Activated CD4-positive, alpha-beta T cell treated with anti-CD3 and anti-CD28 coated beads, Interleukin-2, amount 50 U/mL, for 4 hours (primary cell): ENCODE measurements around the gene FANCC.

Experiments used
- DNase-seq, 2 experiments: peaks; one replicate each; pipeline ENCODE4 v3.0.0-alpha.2; 2020

The FANCC gene

DNA sequence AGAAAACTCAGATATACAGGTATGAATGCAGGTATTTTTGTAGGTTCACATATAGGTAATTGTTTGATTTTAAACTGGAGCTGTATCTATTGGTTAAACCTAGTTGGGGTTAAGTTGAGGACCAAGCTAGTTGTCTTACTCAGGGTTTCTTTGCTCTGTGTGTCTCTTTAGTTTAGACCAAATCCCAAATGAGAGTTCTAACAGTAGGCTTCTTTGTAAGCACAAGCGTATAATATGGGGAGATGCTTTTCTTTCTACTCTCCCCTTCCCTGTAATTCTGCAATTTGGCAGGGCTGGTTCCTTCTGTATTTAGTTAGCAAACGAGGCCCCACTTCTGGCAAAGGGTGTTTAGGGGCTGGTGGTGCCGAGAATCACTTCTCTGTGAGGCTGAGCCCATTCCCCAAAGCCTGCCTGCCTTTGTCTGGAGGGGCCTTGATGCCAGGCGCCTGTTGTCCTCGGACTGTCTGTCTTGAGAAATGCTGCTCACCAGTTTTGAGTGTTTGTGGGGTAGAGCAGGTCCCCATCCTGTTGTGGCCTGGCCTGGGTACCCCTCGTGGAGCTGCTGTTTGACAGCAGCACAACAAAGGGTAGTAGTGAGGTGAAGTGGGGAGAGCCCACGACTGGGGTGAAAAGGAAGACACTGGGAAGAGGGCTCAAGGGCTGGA lies 259.3 kb downstream of the FANCC start:
- no peak for DNase-seq

DNA sequence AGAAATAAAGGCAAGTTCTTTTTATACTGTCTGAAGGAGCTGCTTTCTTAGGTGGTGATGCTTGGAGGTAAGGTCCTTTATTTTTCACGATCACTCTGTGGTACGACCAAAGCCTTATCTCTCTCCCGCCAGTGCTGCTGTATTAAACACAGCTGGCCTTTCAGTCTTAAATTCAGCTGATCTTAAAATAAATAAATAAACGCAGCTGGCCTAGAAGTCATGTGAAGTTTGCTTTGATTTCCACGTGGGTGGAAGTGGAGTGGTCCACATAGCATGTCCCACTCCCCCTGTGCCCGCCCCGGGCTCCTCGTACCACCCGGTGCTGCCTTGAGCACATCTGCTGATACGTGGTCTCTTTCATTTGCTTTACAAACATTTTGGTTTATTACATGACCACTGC lies 260.4 kb downstream of the FANCC start:
- DNase-seq, result no peak

DNA sequence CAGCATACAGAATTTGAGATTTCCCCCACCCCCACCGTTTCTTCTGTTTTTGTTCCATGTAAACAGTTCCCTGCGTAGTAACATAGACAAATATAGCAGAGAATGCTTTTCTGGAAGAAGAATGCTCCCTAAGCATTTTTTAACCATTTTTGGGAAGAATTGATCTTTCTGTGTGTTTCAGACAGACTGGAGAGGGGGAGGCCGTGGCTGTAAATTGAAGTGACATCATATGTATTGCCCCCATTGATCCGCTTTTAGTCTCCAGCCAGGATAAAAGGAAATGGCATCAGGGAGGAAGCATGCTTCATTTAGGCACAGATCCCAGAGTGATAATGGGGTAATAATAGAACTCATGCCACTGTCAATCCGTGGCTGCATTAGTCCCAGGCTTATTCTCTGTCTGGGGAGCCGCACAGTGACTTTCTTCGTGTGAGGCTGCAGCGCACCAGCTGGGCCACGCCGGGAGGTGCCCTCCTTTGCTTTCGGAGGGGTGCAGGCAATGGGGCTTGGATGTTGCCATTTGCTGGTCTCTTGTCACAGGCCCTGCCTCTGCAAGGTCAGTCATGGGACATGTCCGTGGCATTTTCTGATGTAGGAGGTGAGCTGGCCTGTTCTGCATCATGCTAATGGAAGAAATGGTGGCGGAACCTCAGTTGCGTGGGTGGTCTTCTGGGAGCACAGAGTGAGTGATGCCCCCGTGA lies 261.5 kb downstream of the FANCC start:
- no peak for DNase-seq

DNA sequence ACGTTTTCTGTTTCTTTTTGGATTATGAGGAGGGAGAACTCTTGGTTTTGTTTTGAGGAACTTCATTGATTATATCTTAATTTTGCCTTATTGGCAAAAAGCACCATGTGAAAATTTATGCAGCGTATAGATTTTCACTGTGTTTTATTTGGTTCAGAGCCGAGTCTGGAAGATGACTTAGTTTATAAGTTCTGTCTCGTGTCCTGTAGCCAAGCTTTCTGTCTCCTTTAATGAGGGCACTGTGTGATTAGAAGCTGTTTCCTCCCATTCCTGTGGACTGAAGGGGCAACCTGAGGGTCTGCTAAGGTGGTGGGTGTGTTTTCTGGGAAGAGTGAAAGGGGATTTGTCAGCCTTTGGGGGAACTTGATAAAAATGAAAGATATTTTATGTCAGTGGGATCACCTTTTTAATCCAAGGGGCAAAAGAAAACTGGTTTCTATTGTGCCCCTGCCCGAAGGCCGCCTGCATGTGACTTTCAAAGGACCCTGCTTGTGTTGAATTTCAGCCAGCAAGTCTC lies 262.1 kb downstream of the FANCC start:
- no peak for DNase-seq

DNA sequence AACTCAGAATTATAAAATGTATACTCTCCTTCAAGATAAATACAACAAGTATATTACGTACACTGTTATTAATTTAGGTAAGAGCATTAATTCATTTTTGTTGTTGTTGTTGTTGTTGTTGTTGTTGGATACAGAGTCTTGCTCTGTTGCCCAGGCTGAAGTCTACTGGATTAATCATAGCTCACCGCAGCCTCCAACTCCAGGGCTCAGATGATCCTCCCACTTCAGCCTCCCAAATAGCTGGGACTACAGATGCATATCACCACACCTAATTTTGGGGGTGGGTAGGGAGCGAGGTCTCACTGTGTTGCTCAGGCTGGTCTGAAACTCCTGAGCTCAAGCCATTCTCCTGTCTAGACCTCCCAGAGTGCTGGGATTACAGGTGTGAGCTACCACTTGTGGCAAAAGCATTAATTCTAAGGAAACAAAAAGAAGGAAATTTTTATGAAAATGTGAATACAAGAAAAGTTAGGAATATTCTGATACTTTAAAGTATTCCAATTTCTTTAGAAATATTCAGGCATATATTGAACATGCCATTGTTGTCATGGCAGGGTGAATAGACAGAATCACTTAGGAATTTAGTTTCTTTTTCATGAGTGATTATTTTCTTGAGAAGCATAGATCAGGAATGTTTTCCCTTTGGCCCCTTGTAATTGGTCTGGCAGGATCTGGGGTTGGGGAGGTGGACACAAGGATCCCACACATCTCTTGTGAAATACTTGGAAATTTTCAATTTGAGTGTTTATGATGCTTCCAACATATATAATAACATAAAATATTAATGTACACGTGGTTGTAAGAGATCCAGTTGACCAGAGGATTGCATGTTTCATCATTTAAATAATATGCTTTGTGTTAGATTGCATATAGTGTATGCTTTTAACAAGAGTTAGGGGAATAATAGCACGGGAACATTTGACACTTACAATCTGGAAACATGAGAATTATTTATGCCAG lies 263.6 kb downstream of the FANCC start:
- no peak for DNase-seq

DNA sequence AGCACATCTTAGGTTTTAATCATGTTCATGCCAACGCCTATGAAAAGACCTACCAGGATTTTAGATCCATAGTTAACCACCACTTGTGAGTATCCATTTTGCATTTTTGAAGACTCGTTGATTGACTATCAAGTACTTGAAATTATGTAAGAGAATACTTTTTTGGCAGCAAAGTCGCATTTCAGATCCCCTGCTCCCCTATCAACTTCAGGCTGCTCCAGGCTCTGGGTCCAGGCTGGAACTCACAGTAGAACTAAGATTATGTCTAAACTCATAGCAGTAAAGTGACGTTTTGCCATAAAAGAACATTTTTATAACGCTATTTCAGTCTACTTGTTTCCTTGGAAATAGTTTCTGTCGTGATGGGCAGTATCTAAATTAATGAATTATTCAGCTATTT lies 267.7 kb downstream of the FANCC start:
- DNase-seq, result no peak
